HepG2 (cell line): Measurements from ENCODE around the gene COBLL1. TPM values are rescaled to one million over a fixed set of nuclear protein-coding genes. Genes with fewer than 3 reads are reported as not detected.

ENCODE experiments used
- AGO2 ChIP-seq: fragments of 200-400 bp; formaldehyde crosslinking; optimal IDR thresholded peaks from 2 replicates; pipeline ENCODE3; 2017; ENCODE audit warnings: mild to moderate bottlenecking, low read depth, low read length, moderate library complexity
- ARNT2 ChIP-seq: sonication (generic); formaldehyde crosslinking; IDR thresholded peaks from 2 replicates; pipeline ENCODE4 v1.8.0; 2022; ENCODE audit warnings: mild to moderate bottlenecking, low read depth, missing genetic modification reagents, moderate library complexity
- FOXJ3 ChIP-seq: sonication (generic); formaldehyde crosslinking; IDR thresholded peaks from 2 replicates; pipeline ENCODE4 v1.4.0; 2020; ENCODE audit warnings: missing genetic modification reagents, mild to moderate bottlenecking, borderline replicate concordance
- HIVEP1 ChIP-seq: sonication (generic); formaldehyde crosslinking; IDR thresholded peaks from 2 replicates; pipeline ENCODE4 v1.4.0; 2020; ENCODE audit warnings: mild to moderate bottlenecking, missing genetic modification reagents
- HMGXB4 ChIP-seq, 2 experiments: sonication (generic) in 1 of 2; formaldehyde crosslinking in 1 of 2; IDR thresholded peaks; 2 replicates each; pipeline versions ENCODE4 v1.4.0 to v1.6.1; 2018 to 2020; ENCODE audit warnings: missing genetic modification reagents in 2 of 2, borderline replicate concordance in 1 of 2, low read depth in 1 of 2, mild to moderate bottlenecking in 1 of 2, missing biosample characterization in 1 of 2
- JUNB ChIP-seq: sonication (generic); formaldehyde crosslinking; IDR thresholded peaks from 2 replicates; pipeline ENCODE4 v1.8.0; 2022; ENCODE audit warnings: missing genetic modification reagents, mild to moderate bottlenecking, borderline replicate concordance
- MIXL1 ChIP-seq: IDR thresholded peaks from 2 replicates; pipeline ENCODE4 v1.6.1; 2016
- NFRKB ChIP-seq: fragments of 450-650 bp; IDR thresholded peaks from 2 replicates; pipeline ENCODE4 v1.6.1; 2017
- NR3C1 ChIP-seq: sonication (generic); formaldehyde crosslinking; IDR thresholded peaks from 2 replicates; pipeline ENCODE4 v1.4.0; 2020; ENCODE audit warnings: missing genetic modification reagents
- PCBP2 ChIP-seq: fragments of 200-400 bp; formaldehyde crosslinking; optimal IDR thresholded peaks from 2 replicates; pipeline ENCODE3; 2018; ENCODE audit warnings: low read length, low read depth; ENCODE audit not compliant: poor library complexity, severe bottlenecking
- RNF219 ChIP-seq: sonication (generic); formaldehyde crosslinking; IDR thresholded peaks from 2 replicates; pipeline ENCODE4 v1.5.0; 2020; ENCODE audit warnings: mild to moderate bottlenecking, missing genetic modification reagents
- TRIM22 ChIP-seq: fragments of 450-650 bp; IDR thresholded peaks from 2 replicates; pipeline ENCODE4 v1.6.1; 2017
- ZFP36L1 ChIP-seq: sonication (generic); formaldehyde crosslinking; IDR thresholded peaks from 2 replicates; pipeline ENCODE4 v1.8.0; 2022; ENCODE audit warnings: mild to moderate bottlenecking, missing genetic modification reagents, moderate library complexity
- ZFP91 ChIP-seq: sonication (generic); formaldehyde crosslinking; IDR thresholded peaks from 2 replicates; pipeline ENCODE4 v1.9.0; 2022; ENCODE audit warnings: missing genetic modification reagents, mild to moderate bottlenecking, borderline replicate concordance
- ZNF124 ChIP-seq: sonication (generic); formaldehyde crosslinking; IDR thresholded peaks from 2 replicates; pipeline ENCODE4 v1.4.0; 2020; ENCODE audit warnings: missing genetic modification reagents
- ZNF256 ChIP-seq: sonication (generic); formaldehyde crosslinking; conservative IDR thresholded peaks from 2 replicates; pipeline ENCODE4 v1.4.0; 2020; ENCODE audit warnings: missing genetic modification reagents
- ZNF280B ChIP-seq: sonication (generic); formaldehyde crosslinking; IDR thresholded peaks from 2 replicates; pipeline ENCODE4 v1.5.0; 2020; ENCODE audit warnings: missing genetic modification reagents, mild to moderate bottlenecking, borderline replicate concordance
- ZNF644 ChIP-seq: IDR thresholded peaks from 2 replicates; pipeline ENCODE4 v1.6.1; 2016; ENCODE audit warnings: low read depth
- ZNF766 ChIP-seq: sonication (generic); formaldehyde crosslinking; IDR thresholded peaks from 2 replicates; pipeline ENCODE4 v1.5.0; 2020; ENCODE audit warnings: missing genetic modification reagents, borderline replicate concordance
- ZSCAN25 ChIP-seq: sonication (generic); formaldehyde crosslinking; IDR thresholded peaks from 2 replicates; pipeline ENCODE4 v1.8.0; 2022; ENCODE audit warnings: mild to moderate bottlenecking, missing genetic modification reagents
- polyA plus RNA-seq, 8 experiments: library from polyadenylated mRNA; depleted of rRNA in 3 of 8; stranded (reverse) in 7 of 8; unstranded in 1 of 8; fragments of >200 nt; fragmentation: Illumina TruSeq in 4 of 8; extraction: Trizol in 4 of 8; gene quantifications; 2 replicates each; pipeline versions ENCODE4 v1.2.1 to v1.2.3, GENCODE V29; 2011 to 2016; ENCODE audit warnings: low read depth in 4 of 8, missing spikeins in 1 of 8, mixed read lengths in 1 of 8; ENCODE audit not compliant: insufficient read depth in 1 of 8
- total RNA-seq, 5 experiments: library from RNA; depleted of rRNA; stranded (reverse); fragments of >200 nt; fragmentation: Illumina TruSeq; extraction: Trizol; gene quantifications; 2 replicates each; pipeline ENCODE4 v1.2.3, GENCODE V29; 2016; ENCODE audit warnings: low read depth in 1 of 5
- TF ChIP-seq, protein P1 (sequence below): sonication (generic); formaldehyde crosslinking; IDR thresholded peaks from 2 replicates; pipeline ENCODE4 v1.4.0; 2020; ENCODE audit warnings: missing genetic modification reagents, borderline replicate concordance

COBLL1 gene
- total and polyA plus RNA-seq, 2 of the 13 experiments (the other 11 are each of a cell fraction or from before 2014, with no cell fraction given) = 32.6 to 86.8 TPM

GRCh38 chr2:164694275-164694695 lies 147.3 kb downstream of the COBLL1 start (continued):
- TF ChIP-seq HMGXB4 (CRISPR knock-in tag; IDR thresholded peaks at IDR 0.05; ENCODE audit: borderline replicate concordance in 1 of 2, low read depth in 1 of 2) (no peak), ZNF280B (no peak), PCBP2 (no peak), NR3C1 (CRISPR knock-in tag) (no peak), MIXL1 (CRISPR knock-in tag) (no peak), HIVEP1 (CRISPR knock-in tag) (no peak), RNF219 (CRISPR knock-in tag) (no peak), ZSCAN25 (CRISPR knock-in tag) (no peak), FOXJ3 (CRISPR knock-in tag) (no peak), JUNB (CRISPR knock-in tag) (no peak), NFRKB (no peak), ARNT2 (CRISPR knock-in tag) (no peak), ZFP91 (no peak), TRIM22 (no peak), ZFP36L1 (CRISPR knock-in tag) (no peak; the same call in 1 of the 2 replicates), ZNF766 (CRISPR knock-in tag) (no peak), ZNF256 (CRISPR knock-in tag) (no peak), ZNF124 (CRISPR knock-in tag) (no peak), AGO2 (no peak), ZNF644 (CRISPR knock-in tag) (peak; percentile 91)
- TF ChIP-seq, protein P1, sequence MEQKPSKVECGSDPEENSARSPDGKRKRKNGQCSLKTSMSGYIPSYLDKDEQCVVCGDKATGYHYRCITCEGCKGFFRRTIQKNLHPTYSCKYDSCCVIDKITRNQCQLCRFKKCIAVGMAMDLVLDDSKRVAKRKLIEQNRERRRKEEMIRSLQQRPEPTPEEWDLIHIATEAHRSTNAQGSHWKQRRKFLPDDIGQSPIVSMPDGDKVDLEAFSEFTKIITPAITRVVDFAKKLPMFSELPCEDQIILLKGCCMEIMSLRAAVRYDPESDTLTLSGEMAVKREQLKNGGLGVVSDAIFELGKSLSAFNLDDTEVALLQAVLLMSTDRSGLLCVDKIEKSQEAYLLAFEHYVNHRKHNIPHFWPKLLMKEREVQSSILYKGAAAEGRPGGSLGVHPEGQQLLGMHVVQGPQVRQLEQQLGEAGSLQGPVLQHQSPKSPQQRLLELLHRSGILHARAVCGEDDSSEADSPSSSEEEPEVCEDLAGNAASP (CRISPR knock-in tag) = no peak
